WTC11 (cell line): Measurements from ENCODE around the gene C1orf159. TPM values are rescaled to one million over a fixed set of nuclear protein-coding genes. Genes with fewer than 3 reads are reported as not detected.

Experiments used
- ATAC-seq: fragments of 200-7000 bp; cut with Tn5 transposase; 2 replicates; pipeline ENCODE4 v1.10.0; 2021; ENCODE audit warnings: mild to moderate bottlenecking, moderate library complexity
- CTCF ChIA-PET: fragments of 300-600 bp; sonication (Branson Sonifier 250); formaldehyde crosslinking; loops from one replicate; lab custom pipeline; 2021; ENCODE audit warnings: antibody characterized with exemption; lab: Charles Lee
- POLR2A ChIA-PET: fragments of 350-600 bp; sonication (Branson Sonifier 250); formaldehyde crosslinking; loops from one replicate; lab custom pipeline; 2021; ENCODE audit warnings: antibody characterized with exemption; lab: Charles Lee
- DNase-seq: peaks from one replicate; pipeline ENCODE4 v3.0.0; 2021; ENCODE audit warnings: low spot score
- H3K27ac Mint-ChIP-seq: 2 replicates; pipeline ENCODE4 v1.8.0; 2021; ENCODE audit warnings: mixed read lengths
- H3K27me3 Mint-ChIP-seq: 2 replicates; pipeline ENCODE4 v1.8.0; 2021; ENCODE audit warnings: low read depth, mild to moderate bottlenecking, moderate library complexity, mixed read lengths
- H3K36me3 Mint-ChIP-seq: 2 replicates; pipeline ENCODE4 v1.8.0; 2021; ENCODE audit warnings: mixed read lengths
- H3K4me1 Mint-ChIP-seq: 2 replicates; pipeline ENCODE4 v1.8.0; 2022; ENCODE audit warnings: mixed read lengths
- H3K4me3 Mint-ChIP-seq: 2 replicates; pipeline ENCODE4 v1.8.0; 2021; ENCODE audit warnings: mild to moderate bottlenecking, moderate library complexity, mixed read lengths
- H3K9me3 Mint-ChIP-seq: 2 replicates; pipeline ENCODE4 v1.8.0; 2021; ENCODE audit warnings: mixed read lengths
- ATF3 ChIP-seq: sonication (generic); formaldehyde crosslinking; conservative IDR thresholded peaks from 2 replicates; pipeline ENCODE4 v1.8.1; 2022; ENCODE audit warnings: mild to moderate bottlenecking, missing genetic modification reagents
- CBFB ChIP-seq: sonication (generic); formaldehyde crosslinking; IDR thresholded peaks from 2 replicates; pipeline ENCODE4 v1.8.1; 2022; ENCODE audit warnings: mild to moderate bottlenecking, low read depth, missing genetic modification reagents
- CDX4 ChIP-seq: fragments of 250-450 bp; sonication (Bioruptor Pico); IDR thresholded peaks from 2 replicates; pipeline ENCODE4 v1.9.0; 2021; ENCODE audit warnings: moderate library complexity, mild to moderate bottlenecking, inconsistent platforms, borderline replicate concordance
- E2F1 ChIP-seq: sonication (generic); formaldehyde crosslinking; IDR thresholded peaks from 2 replicates; pipeline ENCODE4 v1.8.0; 2022; ENCODE audit warnings: mild to moderate bottlenecking, missing genetic modification reagents
- ELF4 ChIP-seq: sonication (generic); formaldehyde crosslinking; IDR thresholded peaks from 2 replicates; pipeline ENCODE4 v1.8.1; 2022; ENCODE audit warnings: low read depth, mild to moderate bottlenecking, moderate library complexity, missing genetic modification reagents
- ERG ChIP-seq: fragments of 250-450 bp; sonication (Bioruptor Pico); IDR thresholded peaks from 2 replicates; pipeline ENCODE4 v1.8.0; 2021; ENCODE audit warnings: mild to moderate bottlenecking
- FOXP4 ChIP-seq: sonication (generic); formaldehyde crosslinking; IDR thresholded peaks from 2 replicates; pipeline ENCODE4 v1.8.0; 2022; ENCODE audit warnings: mild to moderate bottlenecking, missing genetic modification reagents
- MYBL2 ChIP-seq: sonication (generic); formaldehyde crosslinking; IDR thresholded peaks from 2 replicates; pipeline ENCODE4 v1.8.1; 2023; ENCODE audit warnings: mild to moderate bottlenecking, moderate library complexity, missing genetic modification reagents
- NR1H2 ChIP-seq: sonication (generic); formaldehyde crosslinking; IDR thresholded peaks from 2 replicates; pipeline ENCODE4 v1.9.0; 2021; ENCODE audit warnings: mild to moderate bottlenecking, moderate library complexity, missing genetic modification reagents
- PRDM15 ChIP-seq: sonication (generic); formaldehyde crosslinking; IDR thresholded peaks from 2 replicates; pipeline ENCODE4 v1.8.0; 2022; ENCODE audit warnings: missing genetic modification reagents
- RORB ChIP-seq: fragments of 250-450 bp; sonication (Bioruptor Pico); IDR thresholded peaks from 2 replicates; pipeline ENCODE4 v1.9.0; 2021; ENCODE audit warnings: mild to moderate bottlenecking
- SMAD4 ChIP-seq: sonication (generic); formaldehyde crosslinking; IDR thresholded peaks from 2 replicates; pipeline ENCODE4 v1.8.0; 2022; ENCODE audit warnings: mild to moderate bottlenecking, missing genetic modification reagents
- STAT6 ChIP-seq: sonication (generic); formaldehyde crosslinking; conservative IDR thresholded peaks from 2 replicates; pipeline ENCODE4 v1.8.1; 2023; ENCODE audit warnings: mild to moderate bottlenecking, low read depth, missing genetic modification reagents, moderate library complexity
- TEAD4 ChIP-seq: sonication (generic); formaldehyde crosslinking; IDR thresholded peaks from 2 replicates; pipeline ENCODE4 v1.8.0; 2022; ENCODE audit warnings: mild to moderate bottlenecking, missing genetic modification reagents
- ZMAT4 ChIP-seq: fragments of 250-450 bp; sonication (Bioruptor Pico); IDR thresholded peaks from 2 replicates; pipeline ENCODE4 v1.9.0; 2021; ENCODE audit warnings: mild to moderate bottlenecking
- ZNF138 ChIP-seq: sonication (generic); formaldehyde crosslinking; conservative IDR thresholded peaks from 2 replicates; pipeline ENCODE4 v1.8.1; 2022; ENCODE audit warnings: mild to moderate bottlenecking, moderate library complexity, missing genetic modification reagents
- ZNF219 ChIP-seq: sonication (generic); formaldehyde crosslinking; IDR thresholded peaks from 2 replicates; pipeline ENCODE4 v1.8.0; 2023; ENCODE audit warnings: missing genetic modification reagents, mild to moderate bottlenecking, borderline replicate concordance
- ZNF317 ChIP-seq: sonication (generic); formaldehyde crosslinking; IDR thresholded peaks from 2 replicates; pipeline ENCODE4 v1.8.1; 2023; ENCODE audit warnings: low read depth, mild to moderate bottlenecking, moderate library complexity, missing genetic modification reagents, borderline replicate concordance
- ZNF512 ChIP-seq: sonication (generic); formaldehyde crosslinking; IDR thresholded peaks from 2 replicates; pipeline ENCODE4 v1.8.1; 2022; ENCODE audit warnings: missing genetic modification reagents, borderline replicate concordance
- total RNA-seq: library from RNA; stranded (reverse); gene quantifications from 3 replicates; pipeline ENCODE4 v1.2.3, GENCODE V29; 2021

C1orf159 gene
- total RNA-seq, 1 experiment from 2014 or later, result 17.8 TPM

- CTCF ChIA-PET, result interaction anchor here (0.6 to 3.3 kb wide), 6 partner anchors 42 to 211 kb away, joined by 3 to 9 read pairs (median 4); partner anchors contain the start of gene TTLL10
- Mint-ChIP-seq H3K27me3 (peaks cover 29% of the 10 kb centered on the region), H3K36me3 (peaks cover 19% of the 10 kb centered on the region), H3K27ac (no peak overlapping the region), H3K4me3 (peak overlapping the region; percentile 80), H3K9me3 (peaks cover 12% of the 10 kb centered on the region), H3K4me1 (peaks cover 17% of the 10 kb centered on the region)
- no peak for DNase-seq
- TF ChIP-seq NR1H2 (CRISPR knock-in tag) (no peak), ZMAT4 (CRISPR knock-in tag) (no peak), CDX4 (CRISPR knock-in tag) (no peak), SMAD4 (CRISPR knock-in tag) (no peak), STAT6 (no peak), E2F1 (CRISPR knock-in tag) (no peak), MYBL2 (CRISPR knock-in tag) (no peak), ATF3 (CRISPR knock-in tag) (no peak), RORB (no peak), FOXP4 (CRISPR knock-in tag) (no peak), ZNF219 (CRISPR knock-in tag) (no peak), ERG (CRISPR knock-in tag) (no peak), ZNF512 (CRISPR knock-in tag) (no peak), ZNF138 (no peak), PRDM15 (no peak), CBFB (CRISPR knock-in tag) (no peak), ZNF317 (CRISPR knock-in tag) (no peak), ELF4 (CRISPR knock-in tag) (no peak), TEAD4 (CRISPR knock-in tag) (no peak)
- POLR2A ChIA-PET, result no interaction called here
- ATAC-seq, result no peak
Measured at GRCh38 chr1:1115136-1115785, 628 bp downstream of the C1orf159 start.
